ENCODE results near the gene LRCH3. TPM values are rescaled to one million over a fixed set of nuclear protein-coding genes. Genes with fewer than 3 reads are reported as not detected.

LRCH3 gene
- total RNA-seq, 1 experiment from 2014 or later: 56.4 TPM

GRCh38 chr3:197830308-197830966, 39.4 kb downstream of the LRCH3 start:
- Histone ChIP-seq H3K9ac (ENCODE audit: extremely low read depth, insufficient read length, low read length) (no peak overlapping the region), H2AFZ (ENCODE audit: low read length) (no peak overlapping the region), H3K27me3 (ENCODE audit: insufficient read depth, low read length) (no peaks in the 10 kb centered on the region), H3K18ac (ENCODE audit: insufficient read length, low read depth, low read length) (no peak overlapping the region), H2BK5ac (ENCODE audit: insufficient read length, low read length) (no peak overlapping the region), H3K14ac (ENCODE audit: insufficient read depth, low read length) (no peak overlapping the region), H3K27ac (ENCODE audit: insufficient read length, low read depth, low read length) (no peak overlapping the region), H2BK12ac (ENCODE audit: insufficient read length, low read depth, low read length) (no peak overlapping the region), H3K79me1 (ENCODE audit: insufficient read depth, low read depth, low read length, poor library complexity, severe bottlenecking) (no peaks in the 10 kb centered on the region), H3K9me3 (ENCODE audit: control insufficient read depth, low read depth, low read length) (no peaks in the 10 kb centered on the region), H3K23me2 (ENCODE audit: insufficient read length, low read depth, low read length, poor library complexity, severe bottlenecking) (no peaks in the 10 kb centered on the region), H3K4me1 (ENCODE audit: insufficient read depth, low read length) (no peaks in the 10 kb centered on the region), H3K23ac (ENCODE audit: insufficient read length, low read depth, low read length) (no peak overlapping the region), H4K91ac (ENCODE audit: insufficient read length, low read depth, low read length) (no peak overlapping the region), H4K5ac (ENCODE audit: insufficient read length, low read depth, low read length) (no peak overlapping the region), H4K20me1 (ENCODE audit: control insufficient read depth, insufficient read depth, insufficient read length) (no peaks in the 10 kb centered on the region), H2AK5ac (ENCODE audit: insufficient read length, low read length) (no peak overlapping the region), H3K4me2 (ENCODE audit: insufficient read depth, insufficient read length, low read length) (no peak overlapping the region), H4K8ac (replicated peaks; ENCODE audit: insufficient read length, low read depth, low read length) (no peak overlapping the region), H2BK15ac (ENCODE audit: low read depth, low read length) (no peak overlapping the region), H3K4ac (ENCODE audit: low read depth, low read length) (no peak overlapping the region), H3T11ph (ENCODE audit: low read length) (no peak overlapping the region), H2BK120ac (ENCODE audit: low read depth, low read length, poor library complexity, severe bottlenecking) (no peak overlapping the region), H3K56ac (ENCODE audit: insufficient read length, low read depth, low read length) (no peak overlapping the region), H2BK20ac (ENCODE audit: low read depth, low read length, poor library complexity, severe bottlenecking) (no peak overlapping the region), H3K79me2 (ENCODE audit: insufficient read depth, low read length) (no peaks in the 10 kb centered on the region)
- no peak for TF ChIP-seq CTCF (conservative IDR thresholded peaks at IDR 0.05)
- H3K4me1 Mint-ChIP-seq: no peaks in the 10 kb centered on the region
- peaks cover 29 to 68% (median 54%) of the 10 kb centered on the region in 3 experiments; a peak in 6 of 7 replicates for H3K36me3 Mint-ChIP-seq (ENCODE audit: insufficient read depth in 1 of 3, low read depth in 3 of 3)
- no peaks in the 10 kb centered on the region for H3K27me3 Mint-ChIP-seq (ENCODE audit: low read depth)
- peak overlapping the region in 1 of 3 experiments; percentile 69; a peak in 1 of 7 replicates for H3K27ac Mint-ChIP-seq
- DNase-seq: no peak
- no peak overlapping the region for H3K4me3 Mint-ChIP-seq
- no CpG with 5 or more reads among the region's 6 CpGs for WGBS (ENCODE audit: extremely low coverage, insufficient read length, low lambda C conversion rate)
- no peaks in the 10 kb centered on the region for H3K9me3 Mint-ChIP-seq
